Right lobe of liver (tissue), 4 donors: ENCODE data around the gene PIP5K1B.

Experiments used
- CTCF ChIP-seq, 4 donors: fragments of 200-600 bp in 3 of 4; fragments of 450-650 bp in 1 of 4; IDR thresholded peaks; one replicate each; pipeline versions ENCODE4 v1.5.1 to v1.8.0; 2016 to 2022; ENCODE audit warnings: antibody characterized with exemption in 4 of 4, mild to moderate bottlenecking in 2 of 4
- POLR2A ChIP-seq: fragments of 450-650 bp; IDR thresholded peaks from one replicate; pipeline ENCODE4 v1.6.1; 2017; ENCODE audit warnings: antibody characterized with exemption, mild to moderate bottlenecking
- donor health status: DM: no; HTN: no; CAD: no.
- donor health status: DM: no; HTN: no; CAD: no.
- donor health status: DM: no; HTN: yes; CAD: no.

- TF ChIP-seq CTCF (IDR thresholded peaks at IDR 0.05): peak in 2 of 4 donors; percentile 6 to 15
- TF ChIP-seq POLR2A: no peak
These were observed 26.6 kb upstream of the PIP5K1B start for GRCh38 chr9:68678430-68678829.
